OCI-LY3 (cell line): ENCODE data around the gene LEMD3.

ENCODE experiments used
- H2AFZ ChIP-seq: fragments of 200-600, 300-600 bp; shearing (Covaris generic); 2 replicates; pipeline ENCODE4 v1.6.0; 2014; ENCODE audit warnings: antibody characterized with exemption, low read depth, low read length
- H3K27ac ChIP-seq: fragments of 200-600, 300-600 bp; sonication (generic); 2 replicates; pipeline ENCODE4 v1.5.1; 2014; ENCODE audit warnings: mild to moderate bottlenecking, low read length, moderate library complexity, mixed read lengths
- H3K27me3 ChIP-seq: fragments of 200-600, 300-600 bp; sonication (generic); 2 replicates; pipeline ENCODE4 v1.6.1; 2014; ENCODE audit warnings: low read depth, low read length, mixed read lengths
- H3K36me3 ChIP-seq: fragments of 200-600, 300-600 bp; sonication (generic); replicated peaks from 2 replicates; pipeline ENCODE3; 2014; ENCODE audit warnings: low read depth, low read length, mixed read lengths
- H3K4me1 ChIP-seq: fragments of 300-600, 200-600 bp; sonication (generic); 2 replicates; pipeline ENCODE4 v1.6.1; 2014; ENCODE audit warnings: low read length, mixed read lengths
- H3K4me2 ChIP-seq: fragments of 200-600, 300-600 bp; sonication (generic); 2 replicates; pipeline ENCODE4 v1.6.1; 2014; ENCODE audit warnings: low read length, mixed read lengths
- H3K4me3 ChIP-seq: fragments of 300-600, 200-600 bp; sonication (generic); 2 replicates; pipeline ENCODE4 v1.5.1; 2014; ENCODE audit warnings: antibody characterized with exemption, mild to moderate bottlenecking, low read length, moderate library complexity
- H3K79me2 ChIP-seq: fragments of 300-600, 200-600 bp; shearing (Covaris generic); 2 replicates; pipeline ENCODE4 v1.6.1; 2014; ENCODE audit warnings: mild to moderate bottlenecking, low read length, mixed read lengths
- H3K9ac ChIP-seq: fragments of 300-600, 200-600 bp; shearing (Covaris generic); 2 replicates; pipeline ENCODE4 v1.6.0; 2014; ENCODE audit warnings: mild to moderate bottlenecking, low read length, moderate library complexity
- H3K9me3 ChIP-seq: fragments of 200-600, 300-600 bp; shearing (Covaris generic); 2 replicates; pipeline ENCODE4 v1.6.1; 2014; ENCODE audit warnings: low read length, mixed read lengths; ENCODE audit not compliant: insufficient read depth
- H4K20me1 ChIP-seq: fragments of 200-600, 300-600 bp; sonication (generic); 2 replicates; pipeline ENCODE4 v1.6.1; 2016; ENCODE audit warnings: low read length, mixed read lengths; ENCODE audit not compliant: insufficient read depth
- CTCF ChIP-seq: fragments of 200-600, 300-600 bp; sonication (generic); IDR thresholded peaks from 2 replicates; pipeline ENCODE4 v1.5.1; 2014; ENCODE audit warnings: antibody characterized with exemption, low read length, low read depth
- EZH2phosphoT487 ChIP-seq: fragments of 200-600 bp; shearing (Covaris generic); IDR thresholded peaks from 2 replicates; pipeline ENCODE4 v1.6.1; 2018; ENCODE audit warnings: antibody characterized with exemption, mixed run types, low read depth

The LEMD3 gene

GRCh38 chr12:65192963-65193516 lies 23.7 kb downstream of the LEMD3 start:
- Histone ChIP-seq H3K4me2 (no peak overlapping the region), H3K9me3 (0 out of 2 replicates have a peak, but pooled peaks cover 8% of the 10 kb centered on the region), H3K9ac (no peak overlapping the region), H3K79me2 (peaks cover 95% of the 10 kb centered on the region), H3K27ac (no peak overlapping the region), H3K27me3 (no peaks in the 10 kb centered on the region), H4K20me1 (peaks cover 73% of the 10 kb centered on the region), H3K4me3 (no peak overlapping the region), H2AFZ (no peak overlapping the region), H3K4me1 (peaks cover 13% of the 10 kb centered on the region), H3K36me3 (peaks cover 21% of the 10 kb centered on the region)
- TF ChIP-seq EZH2phosphoT487 (no peak), CTCF (no peak)

GRCh38 chr12:65194949-65195348 lies 25.6 kb downstream of the LEMD3 start:
- Histone ChIP-seq H3K4me2 (no peak overlapping the region), H3K4me3 (no peak overlapping the region), H3K79me2 (peaks cover 83% of the 10 kb centered on the region), H3K36me3 (peaks cover 21% of the 10 kb centered on the region), H3K9ac (no peak overlapping the region), H3K9me3 (0 out of 2 replicates have a peak, but pooled peaks cover 8% of the 10 kb centered on the region), H2AFZ (no peak overlapping the region), H3K27ac (no peak overlapping the region), H3K27me3 (no peaks in the 10 kb centered on the region), H3K4me1 (no peaks in the 10 kb centered on the region), H4K20me1 (peaks cover 59% of the 10 kb centered on the region)
- TF ChIP-seq CTCF (no peak), EZH2phosphoT487 (no peak)

- Histone ChIP-seq H3K79me2 (peaks cover 83% of the 10 kb centered on the region), H2AFZ (no peak overlapping the region), H4K20me1 (peaks cover 59% of the 10 kb centered on the region), H3K27ac (no peak overlapping the region), H3K4me2 (no peak overlapping the region), H3K27me3 (no peaks in the 10 kb centered on the region), H3K9ac (no peak overlapping the region), H3K9me3 (0 out of 2 replicates have a peak, but pooled peaks cover 8% of the 10 kb centered on the region), H3K36me3 (peaks cover 25% of the 10 kb centered on the region), H3K4me1 (no peaks in the 10 kb centered on the region), H3K4me3 (no peak overlapping the region)
- TF ChIP-seq EZH2phosphoT487 (no peak), CTCF (no peak)
Measured at GRCh38 chr12:65195387-65196055, 26.1 kb downstream of the LEMD3 start.

GRCh38 chr12:65196762-65197567 lies 27.6 kb downstream of the LEMD3 start:
- H3K79me2 ChIP-seq, result peaks cover 86% of the 10 kb centered on the region
- 0 out of 2 replicates have a peak, but pooled peaks cover 8% of the 10 kb centered on the region for H3K9me3 ChIP-seq
- H3K36me3 ChIP-seq, result peaks cover 25% of the 10 kb centered on the region
- H3K4me2 ChIP-seq, result no peak overlapping the region
- no peak overlapping the region for H3K27ac ChIP-seq
- no peaks in the 10 kb centered on the region for H3K27me3 ChIP-seq
- H4K20me1 ChIP-seq, result peaks cover 60% of the 10 kb centered on the region
- no peak overlapping the region for H3K9ac ChIP-seq
- no peak for TF ChIP-seq CTCF
- TF ChIP-seq EZH2phosphoT487, result no peak
- no peaks in the 10 kb centered on the region for H3K4me1 ChIP-seq
- no peak overlapping the region for H2AFZ ChIP-seq
- no peak overlapping the region for H3K4me3 ChIP-seq
